GM20000 (cell line): ENCODE results near the gene C1QA.
"Not testable (repeated sequence)": the region's sequence is repeated elsewhere in the genome, so short reads cannot be mapped to it uniquely, and the experiment has no call there.

ENCODE experiments used
- DNase-seq: peaks from one replicate; pipeline ENCODE4 v3.0.0; 2012; ENCODE audit warnings: low spot score
- TF ChIP-seq, protein P1 (sequence below): IDR thresholded peaks from 2 replicates; pipeline ENCODE4 v1.5.1; 2012; ENCODE audit warnings: mild to moderate bottlenecking, control low read depth; ENCODE audit errors: extremely low read depth, missing control alignments

The C1QA gene

DNA sequence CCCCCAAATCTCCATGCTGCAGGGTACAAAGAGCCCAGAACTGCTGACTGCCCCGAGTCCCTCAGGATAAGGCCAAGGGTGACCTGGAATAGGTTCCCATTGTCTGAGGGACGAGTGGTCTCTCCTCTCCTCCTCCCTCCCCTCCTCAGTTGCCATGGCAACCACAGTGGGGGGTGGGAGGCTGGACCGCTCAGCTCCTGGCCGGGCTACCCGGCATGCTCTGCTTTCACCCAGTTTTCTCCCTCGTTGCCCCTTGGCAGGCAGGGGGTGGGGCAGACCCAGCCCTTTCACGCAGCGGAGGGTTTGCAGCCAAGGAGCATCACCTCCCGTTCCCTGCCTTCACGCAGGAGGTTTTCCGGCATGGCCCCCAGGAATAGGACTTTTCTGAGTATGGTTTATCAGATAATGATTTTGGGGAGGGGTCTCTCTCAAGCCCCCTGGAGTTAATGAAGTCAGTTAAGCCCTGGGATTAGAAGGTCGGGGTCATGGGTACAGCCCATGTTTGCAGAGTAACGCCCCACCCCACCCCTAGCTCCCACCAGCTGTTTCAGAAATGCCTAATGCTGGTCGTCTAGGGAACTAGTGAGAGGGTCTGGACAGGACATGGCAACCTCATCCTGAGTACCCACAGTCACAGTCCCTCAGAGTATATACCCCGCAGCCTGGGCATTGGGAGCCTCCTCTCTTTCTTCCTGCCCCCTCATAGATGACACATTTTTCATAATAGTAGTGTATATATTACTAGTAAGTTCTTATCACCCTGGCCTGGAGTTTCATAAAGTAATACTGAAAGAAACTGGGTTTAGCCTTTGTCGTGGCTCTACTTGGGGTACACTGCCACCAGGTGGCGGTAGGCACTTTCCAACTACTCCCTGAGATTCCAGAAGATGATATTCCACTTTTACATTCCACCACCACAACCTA is 37.3 kb downstream of the C1QA start:
- TF ChIP-seq, protein P1, sequence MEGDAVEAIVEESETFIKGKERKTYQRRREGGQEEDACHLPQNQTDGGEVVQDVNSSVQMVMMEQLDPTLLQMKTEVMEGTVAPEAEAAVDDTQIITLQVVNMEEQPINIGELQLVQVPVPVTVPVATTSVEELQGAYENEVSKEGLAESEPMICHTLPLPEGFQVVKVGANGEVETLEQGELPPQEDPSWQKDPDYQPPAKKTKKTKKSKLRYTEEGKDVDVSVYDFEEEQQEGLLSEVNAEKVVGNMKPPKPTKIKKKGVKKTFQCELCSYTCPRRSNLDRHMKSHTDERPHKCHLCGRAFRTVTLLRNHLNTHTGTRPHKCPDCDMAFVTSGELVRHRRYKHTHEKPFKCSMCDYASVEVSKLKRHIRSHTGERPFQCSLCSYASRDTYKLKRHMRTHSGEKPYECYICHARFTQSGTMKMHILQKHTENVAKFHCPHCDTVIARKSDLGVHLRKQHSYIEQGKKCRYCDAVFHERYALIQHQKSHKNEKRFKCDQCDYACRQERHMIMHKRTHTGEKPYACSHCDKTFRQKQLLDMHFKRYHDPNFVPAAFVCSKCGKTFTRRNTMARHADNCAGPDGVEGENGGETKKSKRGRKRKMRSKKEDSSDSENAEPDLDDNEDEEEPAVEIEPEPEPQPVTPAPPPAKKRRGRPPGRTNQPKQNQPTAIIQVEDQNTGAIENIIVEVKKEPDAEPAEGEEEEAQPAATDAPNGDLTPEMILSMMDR, result peak; percentile 79
- peak; percentile 71 for DNase-seq

DNA sequence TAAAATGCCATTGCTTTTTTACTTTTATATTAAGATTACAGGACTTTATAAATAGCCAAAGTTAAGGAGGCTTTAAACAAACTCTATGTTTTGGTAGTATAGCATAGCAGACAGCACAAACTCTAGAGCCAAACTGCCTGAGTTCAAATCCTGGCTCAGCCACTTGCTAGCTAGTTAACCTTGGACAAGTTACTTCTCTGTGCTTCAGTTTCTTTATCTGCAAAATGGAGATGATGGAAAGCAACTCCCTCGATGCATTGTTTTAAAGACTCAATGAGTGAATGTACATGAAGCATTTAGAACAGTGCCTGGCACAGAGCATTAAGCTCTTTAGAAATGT is 38.0 kb downstream of the C1QA start:
- TF ChIP-seq, protein P1, result no peak
- DNase-seq, result no peak

DNA sequence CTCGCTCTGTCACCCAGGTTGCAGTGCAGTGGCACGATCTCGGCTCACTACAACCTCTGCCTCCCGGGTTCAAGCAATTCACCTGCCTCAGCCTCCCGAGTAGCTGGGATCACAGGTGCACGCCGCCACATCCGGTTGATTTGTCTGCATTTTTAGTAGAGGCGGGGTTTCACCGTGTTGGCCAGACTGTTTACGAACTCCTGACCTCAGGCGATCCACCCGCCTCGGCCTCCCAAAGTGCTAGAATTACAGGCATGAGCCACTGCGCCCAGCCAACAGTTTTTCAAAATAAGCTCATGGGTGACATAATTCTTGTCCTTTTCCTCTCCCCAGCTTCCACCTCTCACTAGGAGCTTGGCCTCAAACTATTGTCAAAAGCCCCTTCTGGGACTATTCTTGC is 39.7 kb downstream of the C1QA start:
- not testable (repeated sequence) for DNase-seq

DNA sequence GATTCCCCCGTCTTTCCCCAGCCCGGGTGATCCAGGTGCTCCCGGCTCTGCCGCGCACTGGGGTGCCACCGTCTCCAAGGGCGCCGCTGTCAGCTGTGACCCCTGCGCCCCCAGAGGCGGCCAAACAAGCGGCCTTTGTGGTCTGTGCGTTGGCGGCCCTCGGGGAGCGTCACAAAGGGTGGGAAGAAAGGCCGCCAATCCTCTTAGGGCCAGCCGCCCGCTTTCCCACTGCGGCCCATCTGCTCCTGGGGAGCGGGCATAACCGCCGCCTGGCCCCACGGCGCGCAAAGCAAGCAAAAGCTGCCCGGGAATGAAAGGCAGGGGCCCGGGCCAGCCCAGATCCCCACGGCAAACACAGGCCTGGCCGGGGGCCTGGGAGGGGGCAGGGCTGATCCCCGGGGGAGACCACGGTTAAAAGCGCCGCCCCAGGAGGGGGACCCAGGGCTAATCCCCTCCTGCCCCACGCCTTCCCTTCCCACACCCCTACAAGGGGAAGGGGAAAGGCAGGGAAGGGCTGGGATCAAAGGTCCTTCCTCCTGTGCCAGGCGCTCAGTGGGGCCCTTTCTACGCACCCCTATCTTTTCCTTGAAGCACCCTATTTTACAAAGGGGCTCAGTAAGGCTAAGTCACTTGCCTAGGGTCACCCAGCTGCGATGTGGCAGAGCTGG is 40.6 kb downstream of the C1QA start:
- TF ChIP-seq, protein P1, result no peak
- DNase-seq, result no peak

DNA sequence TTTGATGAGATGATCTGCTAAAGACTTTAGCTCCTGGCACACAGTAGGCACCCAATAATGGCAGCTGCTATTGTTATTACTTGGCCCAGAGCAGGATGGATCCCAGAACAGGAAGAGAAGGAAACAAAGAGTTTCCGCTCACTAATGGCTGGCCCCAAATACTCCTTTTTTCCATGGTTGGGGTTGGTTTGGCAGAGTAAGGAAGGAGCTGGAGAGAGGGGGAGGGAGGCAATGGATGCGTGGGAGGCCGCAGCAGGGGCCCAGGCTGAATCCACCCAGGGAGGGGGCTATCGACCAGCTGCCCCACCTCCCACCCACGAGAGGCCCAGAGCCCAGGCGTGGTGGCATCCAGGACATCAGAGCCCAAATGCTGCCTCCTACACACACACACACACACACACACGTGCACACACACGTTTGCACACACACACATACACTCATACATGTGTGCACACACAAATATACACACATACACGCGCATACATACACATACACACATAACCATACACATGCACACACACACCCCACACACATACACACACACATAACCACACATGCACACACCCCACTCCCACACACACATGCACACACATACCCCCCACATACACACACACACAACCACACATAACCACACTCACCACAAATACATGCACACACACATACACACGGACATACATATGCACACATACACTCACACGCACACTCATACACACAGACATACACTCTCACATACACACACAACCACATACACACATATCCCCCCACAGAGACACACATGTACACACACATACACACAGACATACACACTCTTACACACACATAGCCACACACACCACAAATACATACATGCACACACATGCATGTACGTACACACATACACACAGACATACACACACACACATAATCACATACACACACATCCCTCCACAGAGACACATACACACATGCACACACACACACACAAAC is 41.8 kb downstream of the C1QA start:
- DNase-seq, result no peak
- TF ChIP-seq, protein P1, result no peak

DNA sequence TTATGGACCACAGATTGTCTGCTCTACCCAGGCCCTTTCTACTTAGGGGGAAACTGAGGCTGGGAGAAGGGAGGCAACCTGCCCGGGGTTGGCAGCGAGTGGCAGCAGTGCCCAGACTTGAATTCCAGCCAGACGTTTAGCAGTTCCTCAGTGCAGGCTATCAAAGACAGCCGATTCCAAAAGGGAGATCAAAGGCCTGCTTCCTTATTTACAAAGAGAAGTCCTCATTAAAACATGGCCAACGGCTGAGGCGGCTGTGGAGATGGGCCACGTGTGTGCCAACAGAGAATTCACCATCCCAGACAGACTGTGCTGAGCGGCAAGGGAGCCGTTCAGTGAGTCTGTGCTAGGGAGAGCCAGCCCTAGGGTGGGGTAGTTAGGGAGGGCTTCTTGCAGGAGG is 44.3 kb downstream of the C1QA start:
- TF ChIP-seq, protein P1, result no peak
- DNase-seq, result no peak

DNA sequence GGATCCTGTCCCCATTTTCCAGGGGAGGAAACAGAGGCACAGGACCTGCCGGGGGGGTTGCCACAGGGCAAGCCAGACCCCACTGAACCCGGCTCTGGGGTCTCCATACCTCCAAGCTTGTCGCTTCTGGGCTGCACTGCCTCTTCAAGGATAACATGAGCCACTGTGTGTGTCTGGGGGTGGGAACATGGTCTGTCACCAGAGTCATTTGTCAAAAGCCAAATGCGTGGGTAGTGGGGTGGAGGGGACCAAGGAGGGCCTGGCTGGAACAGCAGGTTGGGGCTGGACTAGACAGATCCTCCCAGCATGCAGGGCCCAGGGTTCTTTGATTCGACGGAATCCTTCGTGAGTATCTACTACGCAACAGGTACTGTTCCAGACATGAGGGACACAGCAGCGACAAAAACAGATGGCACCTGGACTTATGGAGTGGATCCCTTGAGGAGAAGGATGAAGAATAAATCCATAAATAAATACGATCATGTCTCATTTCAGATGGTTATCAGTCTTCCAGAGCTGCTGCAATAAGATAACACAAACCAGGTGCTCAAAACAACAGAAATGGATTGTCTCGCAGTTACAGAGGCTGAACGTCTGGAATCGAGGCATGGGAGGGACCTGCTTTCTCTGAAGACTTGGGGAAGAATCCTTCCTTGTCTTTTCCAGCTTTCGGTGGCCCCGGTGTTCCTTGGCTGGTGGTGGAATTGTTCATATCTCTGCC is 45.3 kb downstream of the C1QA start:
- no peak for DNase-seq
- TF ChIP-seq, protein P1, result no peak
